Stimulated activated CD8-positive, alpha-beta memory T cell treated with anti-CD3 and anti-CD28 coated beads, Interleukin-2, amount 100 ng/mL, for 1 hour (primary cell): ENCODE measurements around the gene XPC.

Experiments used
- DNase-seq, 2 donors: peaks; one replicate each; pipeline ENCODE4 v3.0.0-alpha.2; 2020; ENCODE audit warnings: low read depth in 2 of 2

Gene XPC

DNA sequence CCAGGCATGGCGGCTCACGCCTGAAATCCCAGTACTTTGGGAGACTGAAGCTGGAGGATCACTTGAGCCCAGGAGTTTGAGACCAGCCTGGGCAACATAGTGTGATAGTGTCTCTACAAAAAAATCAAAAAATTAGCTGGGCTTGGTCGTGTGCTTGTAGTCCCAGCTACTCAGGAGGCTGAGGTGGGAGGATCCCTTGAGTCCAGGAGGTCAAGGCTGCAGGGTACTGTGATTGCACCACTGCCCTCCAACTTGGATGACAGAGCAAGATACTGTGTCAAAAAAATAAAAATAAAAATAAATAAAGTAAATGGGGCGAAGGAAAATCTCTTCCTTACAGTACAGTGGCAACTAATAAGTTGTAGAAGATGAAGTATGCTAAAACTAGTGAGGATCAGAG lies 29.8 kb upstream of the XPC start:
- no peak for DNase-seq

- no peak for DNase-seq
These were observed 28.3 kb upstream of the XPC start for GRCh38 chr3:14206548-14207177.

- no peak for DNase-seq
These were observed 26.3 kb upstream of the XPC start for GRCh38 chr3:14204515-14205284.

DNA sequence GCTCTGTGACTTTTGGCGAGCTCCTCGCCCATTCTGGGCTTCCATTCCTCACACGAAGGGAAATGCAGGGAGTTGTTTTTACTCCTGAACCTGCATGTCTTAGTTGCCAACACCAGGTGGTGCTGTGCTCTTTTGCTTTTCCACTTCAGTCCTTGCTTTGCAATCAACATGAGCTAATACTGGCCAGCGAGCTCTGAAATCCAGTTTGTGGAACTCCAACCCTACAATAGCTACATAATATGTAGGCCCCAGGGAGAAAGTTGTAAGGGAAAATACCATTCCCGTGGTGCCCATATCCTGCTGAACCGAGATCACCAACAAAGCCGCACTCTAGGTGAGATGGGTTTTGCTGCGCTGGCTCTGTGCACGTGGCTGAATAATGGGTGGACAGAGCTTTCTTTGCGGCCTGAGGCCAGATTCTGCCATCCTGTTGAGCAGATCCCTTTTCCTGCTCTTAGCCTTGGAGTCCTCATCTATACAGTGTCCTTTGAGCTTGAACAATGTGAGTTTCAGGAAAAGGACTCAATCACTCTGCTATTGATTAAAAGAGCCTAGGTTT lies 25.2 kb upstream of the XPC start:
- DNase-seq = peak in 1 of 2 donors; percentile 5

DNA sequence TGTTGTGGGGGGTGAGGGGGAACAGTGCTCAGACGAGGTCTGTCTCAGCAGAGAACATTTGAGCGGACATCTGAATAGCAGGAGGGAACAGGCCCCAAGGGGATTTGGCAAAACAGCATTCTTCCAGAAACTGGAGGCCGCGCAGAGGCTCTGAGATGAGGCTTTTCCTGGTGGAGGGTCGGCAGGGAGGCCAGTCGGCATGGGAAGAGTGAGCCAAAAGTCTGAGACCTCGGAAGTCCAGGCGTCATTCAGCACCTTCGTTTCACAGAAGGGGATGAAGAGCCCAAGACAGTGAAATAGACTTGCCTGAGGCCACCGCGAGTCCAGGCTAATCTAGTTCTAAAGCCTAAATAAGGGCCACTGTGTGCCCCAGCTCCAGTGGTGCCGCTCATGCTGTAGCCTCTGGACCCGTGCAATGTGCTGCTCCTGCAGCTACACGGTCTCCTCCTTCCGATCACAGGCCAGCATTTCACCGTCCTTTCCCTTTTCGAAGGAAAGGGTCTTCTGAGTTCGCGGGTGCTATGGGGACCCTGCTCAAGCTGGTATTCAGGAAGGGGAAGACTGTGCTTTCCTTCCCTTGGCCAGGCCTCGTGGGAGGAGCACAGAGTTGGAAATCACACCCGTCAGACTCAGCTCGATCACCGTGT lies 24.6 kb upstream of the XPC start:
- no peak for DNase-seq

DNA sequence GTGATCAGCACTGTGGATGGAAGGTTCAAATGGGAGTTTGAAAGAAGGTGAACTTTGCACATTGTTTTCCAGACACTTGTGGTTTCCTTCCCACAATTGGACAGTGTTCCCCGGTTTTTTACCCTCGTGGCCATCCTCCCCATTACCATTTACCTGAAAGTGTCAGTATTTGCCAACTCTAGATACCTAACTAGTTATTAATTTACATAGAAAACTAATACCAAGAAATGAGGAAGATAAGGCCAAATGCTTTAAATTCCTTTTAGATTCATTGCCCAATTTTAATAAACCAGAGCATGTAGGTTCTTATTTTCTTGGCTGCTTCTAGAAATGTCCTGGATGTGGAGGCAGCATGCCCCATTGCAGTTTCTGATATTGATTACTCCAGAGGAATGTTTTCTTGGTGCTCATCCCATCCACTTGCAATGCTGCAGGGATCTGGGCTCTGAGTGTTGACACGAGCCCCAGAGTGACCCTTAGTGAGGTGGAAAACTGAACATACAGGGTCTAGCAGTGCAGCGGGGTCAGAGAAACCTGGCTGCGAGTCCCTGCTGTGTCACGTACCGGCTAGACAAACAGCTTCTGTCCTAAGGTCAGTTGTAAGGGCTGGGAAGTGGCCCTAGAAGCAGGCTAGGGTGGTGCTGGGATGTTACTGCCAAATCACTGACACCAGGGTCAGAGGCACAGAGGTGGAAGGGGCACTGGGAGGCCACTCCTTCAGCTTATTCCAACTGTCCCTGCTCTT lies 23.7 kb upstream of the XPC start:
- no peak for DNase-seq

GRCh38 chr3:14200841-14201240 lies 22.4 kb upstream of the XPC start:
- DNase-seq = no peak

GRCh38 chr3:14200276-14200675 lies 21.9 kb upstream of the XPC start:
- DNase-seq = no peak

DNA sequence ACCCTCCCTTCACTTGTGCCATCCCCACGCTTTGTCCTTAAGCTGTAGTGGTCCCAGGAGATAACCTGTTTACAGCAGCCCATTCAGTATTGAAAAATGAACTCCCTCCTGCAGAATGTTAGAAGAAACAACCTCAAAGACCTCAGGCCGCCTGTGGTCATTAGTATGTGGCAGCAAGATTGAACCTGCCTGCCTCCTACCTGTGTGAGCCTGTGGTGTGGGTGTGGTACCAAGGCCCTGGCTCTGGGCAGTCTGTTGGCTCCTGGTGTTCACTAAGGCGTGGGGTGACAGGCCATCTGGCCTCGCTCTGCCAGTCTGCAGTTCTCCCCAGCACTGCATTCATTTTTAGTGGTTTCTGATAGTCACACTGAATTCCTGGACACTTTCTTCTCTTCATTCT lies 21.2 kb upstream of the XPC start:
- DNase-seq = no peak

DNA sequence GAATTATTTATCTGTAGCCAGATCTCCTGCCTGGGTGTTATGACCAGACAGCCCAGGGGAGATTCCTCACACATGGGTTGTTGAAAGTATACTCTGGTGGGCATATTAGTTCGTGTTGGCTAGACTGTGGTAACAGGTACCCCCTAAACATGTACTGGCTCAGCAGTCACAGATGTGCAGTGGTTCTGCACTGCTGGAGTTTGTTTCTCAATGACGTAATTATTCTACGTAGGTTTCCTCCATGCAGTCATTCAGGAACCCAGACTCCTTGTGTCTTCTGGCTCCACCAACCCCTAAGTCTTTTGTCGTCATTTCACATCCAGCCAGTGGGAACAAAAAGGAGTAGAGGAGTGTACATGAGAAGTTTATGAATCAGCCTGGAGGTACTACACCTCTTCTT lies 16.5 kb upstream of the XPC start:
- no peak for DNase-seq

DNA sequence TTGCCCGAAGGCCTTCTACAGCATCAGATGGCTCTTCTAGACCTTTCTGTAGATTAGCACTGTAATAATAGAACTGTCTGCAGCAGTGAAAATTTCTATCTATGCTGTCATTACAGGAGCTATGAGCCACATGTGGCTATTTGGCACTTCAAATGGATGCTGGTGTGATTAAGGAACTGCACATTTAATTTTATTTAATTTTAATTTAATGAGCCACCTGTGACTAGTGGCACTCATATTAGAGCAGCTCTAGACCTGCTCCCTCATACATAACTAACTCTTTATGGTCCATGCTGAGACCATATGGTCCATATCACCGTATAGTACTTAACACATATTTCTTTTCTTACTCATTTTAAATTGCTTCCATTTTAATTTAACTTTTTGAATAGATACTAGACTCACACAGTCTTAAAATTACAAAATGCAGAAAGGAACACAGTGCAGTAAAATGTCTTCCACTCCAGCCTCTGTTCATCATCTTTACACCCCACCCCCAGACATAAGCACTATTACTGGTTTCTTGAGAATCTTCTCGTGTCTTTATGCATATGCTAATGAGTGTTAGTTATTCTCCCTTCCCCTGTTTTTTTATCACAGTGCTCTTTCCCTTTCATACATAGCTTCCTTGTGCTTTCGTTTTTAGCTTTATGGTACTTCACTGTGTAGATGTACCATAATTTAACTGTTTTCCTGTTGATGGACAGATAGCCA lies 9.8 kb upstream of the XPC start:
- no peak for DNase-seq

GRCh38 chr3:14186854-14187458 lies 8.6 kb upstream of the XPC start:
- no peak for DNase-seq

- DNase-seq = no peak
These were observed 4.7 kb upstream of the XPC start for GRCh38 chr3:14183015-14183577.

- no peak for DNase-seq
These were observed 2.9 kb upstream of the XPC start for GRCh38 chr3:14181253-14181652.

- no peak for DNase-seq
These were observed 1.4 kb upstream of the XPC start for GRCh38 chr3:14179795-14180194.

DNA sequence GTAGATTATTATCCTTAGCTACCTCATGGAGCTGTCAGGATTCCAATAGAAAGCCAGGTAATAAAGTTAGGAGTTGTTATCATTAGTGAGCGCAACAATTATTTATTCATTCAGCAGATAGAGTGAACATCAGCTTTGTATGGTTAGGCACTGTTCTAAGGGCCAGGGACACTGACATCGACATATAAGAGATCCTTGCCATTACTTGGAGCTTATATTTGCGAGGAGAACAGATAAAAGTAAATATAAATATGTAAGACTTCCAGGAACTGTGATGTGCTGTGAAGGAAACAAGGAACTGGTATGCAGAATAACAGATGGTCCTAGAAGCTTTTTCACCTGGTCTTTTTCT lies 689 bp upstream of the XPC start:
- no peak for DNase-seq

DNA sequence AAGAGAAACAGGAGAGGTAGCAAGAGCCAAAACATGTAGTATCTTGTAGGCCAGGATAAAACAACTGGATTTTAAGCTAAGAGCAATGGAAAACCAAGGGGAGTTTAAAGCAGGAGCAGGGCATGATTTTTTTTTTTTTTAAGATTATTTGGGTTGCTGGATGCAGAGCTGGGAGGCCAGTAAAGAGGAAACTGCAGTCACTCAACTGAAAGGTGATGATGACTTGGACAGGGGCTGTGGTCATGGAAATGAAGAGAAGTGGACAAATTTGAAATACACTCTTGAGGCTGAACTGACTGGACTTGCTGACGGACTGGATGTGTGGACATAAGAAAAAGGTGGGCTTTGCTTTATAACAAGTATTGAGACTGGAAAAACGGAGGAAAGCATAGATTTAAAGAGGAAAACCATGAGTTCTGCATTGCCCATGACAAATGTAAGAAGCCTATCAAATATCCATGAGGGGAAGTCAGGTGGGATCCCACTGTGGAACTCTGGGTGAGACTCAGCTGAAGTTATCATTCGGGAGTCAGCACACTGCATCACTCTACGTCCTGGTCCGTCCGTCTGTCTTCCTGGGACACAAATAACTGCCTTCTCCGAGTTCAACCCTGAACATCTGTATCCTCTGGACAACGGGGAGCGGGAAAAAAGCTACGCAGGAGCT lies 688 bp downstream of the XPC start:
- no peak for DNase-seq

- DNase-seq = peak in 1 of 2 donors; percentile 10
These were observed 2.9 kb downstream of the XPC start for GRCh38 chr3:14175383-14176037.

- no peak for DNase-seq
These were observed 3.9 kb downstream of the XPC start for GRCh38 chr3:14174483-14174882.

GRCh38 chr3:14172496-14172895 lies 5.9 kb downstream of the XPC start:
- DNase-seq = no peak
